GM12878 (cell line): Measurements from ENCODE around the gene PLD3.

ENCODE experiments used
- CHD2 ChIP-seq: IDR thresholded peaks from 2 replicates; pipeline ENCODE4 v1.6.1; 2011; ENCODE audit warnings: low read depth, low read length, improper control_type of control experiment, borderline replicate concordance
- JUND ChIP-seq: IDR thresholded peaks from 2 replicates; pipeline ENCODE4 v1.6.1; 2012; ENCODE audit warnings: low read depth, mild to moderate bottlenecking, low read length, improper control_type of control experiment, moderate library complexity
- POLR2A ChIP-seq: IDR thresholded peaks from 2 replicates; pipeline ENCODE4 v1.6.1; 2011; ENCODE audit warnings: low read depth, mild to moderate bottlenecking, low read length
- SREBF2 ChIP-seq: IDR thresholded peaks from 2 replicates; pipeline ENCODE4 v1.6.1; 2012; ENCODE audit warnings: mild to moderate bottlenecking, low read length
- TAF1 ChIP-seq: IDR thresholded peaks from 2 replicates; pipeline ENCODE4 v1.6.1; 2011; ENCODE audit warnings: mild to moderate bottlenecking, low read depth, low read length, borderline replicate concordance
- YBX1 ChIP-seq: fragments of 450-650 bp; IDR thresholded peaks from 2 replicates; pipeline ENCODE4 v1.6.1; 2016; ENCODE audit warnings: antibody characterized with exemption
- TF ChIP-seq, protein P1 (sequence below), 3 experiments: IDR thresholded peaks in 2 of 3; conservative IDR thresholded peaks in 1 of 3; 2 replicates each; pipeline ENCODE4 v1.5.1; 2011; ENCODE audit warnings: low read depth in 3 of 3, low read length in 3 of 3, mild to moderate bottlenecking in 3 of 3, control low read depth in 2 of 3, moderate library complexity in 2 of 3, inconsistent platforms in 1 of 3, mixed read lengths in 1 of 3; ENCODE audit not compliant: control insufficient read depth in 2 of 3, insufficient read depth in 1 of 3; ENCODE audit errors: extremely low read depth in 1 of 3

DNA sequence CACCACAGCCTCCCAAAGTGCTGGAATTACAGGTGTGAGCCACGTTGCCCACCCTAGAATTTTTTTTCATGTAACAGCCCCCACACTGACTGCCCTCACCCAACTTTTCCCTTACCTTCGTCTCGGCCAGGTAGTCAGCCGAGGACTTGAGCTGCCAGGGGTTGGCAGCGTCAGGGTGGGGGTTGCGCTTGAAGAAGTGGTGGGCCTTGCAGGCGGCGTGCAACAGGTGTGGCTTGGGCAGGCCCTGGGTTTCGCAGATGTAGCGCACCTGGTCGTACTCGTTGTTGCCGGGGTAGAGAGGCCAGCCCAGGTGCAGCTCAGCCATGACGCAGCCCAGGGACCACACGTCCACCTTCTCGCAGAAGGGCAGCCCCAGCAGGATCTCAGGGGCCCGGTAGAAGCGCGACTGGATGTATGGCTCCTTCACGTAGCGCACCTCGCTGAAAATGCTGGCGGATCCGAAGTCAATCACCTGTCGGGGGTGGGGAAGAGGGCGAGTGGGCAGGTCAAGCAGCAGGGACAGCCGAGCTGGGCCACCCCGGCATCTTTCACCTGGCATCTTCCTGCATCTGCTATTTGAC, 35.3 kb downstream of the PLD3 start:
- TF ChIP-seq CHD2 (no peak), YBX1 (no peak), TAF1 (no peak), SREBF2 (no peak), POLR2A (no peak), JUND (no peak)
- TF ChIP-seq, protein P1, sequence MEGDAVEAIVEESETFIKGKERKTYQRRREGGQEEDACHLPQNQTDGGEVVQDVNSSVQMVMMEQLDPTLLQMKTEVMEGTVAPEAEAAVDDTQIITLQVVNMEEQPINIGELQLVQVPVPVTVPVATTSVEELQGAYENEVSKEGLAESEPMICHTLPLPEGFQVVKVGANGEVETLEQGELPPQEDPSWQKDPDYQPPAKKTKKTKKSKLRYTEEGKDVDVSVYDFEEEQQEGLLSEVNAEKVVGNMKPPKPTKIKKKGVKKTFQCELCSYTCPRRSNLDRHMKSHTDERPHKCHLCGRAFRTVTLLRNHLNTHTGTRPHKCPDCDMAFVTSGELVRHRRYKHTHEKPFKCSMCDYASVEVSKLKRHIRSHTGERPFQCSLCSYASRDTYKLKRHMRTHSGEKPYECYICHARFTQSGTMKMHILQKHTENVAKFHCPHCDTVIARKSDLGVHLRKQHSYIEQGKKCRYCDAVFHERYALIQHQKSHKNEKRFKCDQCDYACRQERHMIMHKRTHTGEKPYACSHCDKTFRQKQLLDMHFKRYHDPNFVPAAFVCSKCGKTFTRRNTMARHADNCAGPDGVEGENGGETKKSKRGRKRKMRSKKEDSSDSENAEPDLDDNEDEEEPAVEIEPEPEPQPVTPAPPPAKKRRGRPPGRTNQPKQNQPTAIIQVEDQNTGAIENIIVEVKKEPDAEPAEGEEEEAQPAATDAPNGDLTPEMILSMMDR (IDR thresholded peaks at IDR 0.05 in 2 of 3, conservative IDR thresholded peaks at IDR 0.05 in 1 of 3; ENCODE audit: control insufficient read depth in 2 of 3, extremely low read depth in 1 of 3, insufficient read depth in 1 of 3, low read depth in 3 of 3, low read length in 3 of 3), result no peak
